ENCODE measurements around the gene PPM1G. TPM values are rescaled to one million over a fixed set of nuclear protein-coding genes. Genes with fewer than 3 reads are reported as not detected.

The PPM1G gene
- total and polyA plus RNA-seq, 9 donors, result 27.2 to 89.4 (median 48.0) TPM

GRCh38 chr2:27335311-27335710 is 74.1 kb downstream of the PPM1G start:
- no peak for TF ChIP-seq EP300 (IDR thresholded peaks at IDR 0.05)
- no peak for TF ChIP-seq POLR2A (IDR thresholded peaks at IDR 0.05)
- no peak for TF ChIP-seq CTCF (IDR thresholded peaks at IDR 0.05)
- Histone ChIP-seq H3K27me3 (no peaks in the 10 kb centered on the region), H3K36me3 (no peaks in the 10 kb centered on the region), H3K4me3 (no peak overlapping the region), H3K27ac (no peak overlapping the region), H3K9me3 (no peaks in the 10 kb centered on the region), H3K4me1 (ENCODE audit: insufficient read depth) (no peaks in the 10 kb centered on the region)
- no peak for DNase-seq
- WGBS, 3 donors, result 90 to 93% (median 92%) methylated on average over 3 of the region's 3 CpGs
- intact Hi-C loops (cut with DNase I), result no loop called here

Other genes with a start within 250 kb of the PPM1G start
- 100 to 1,000 TPM; 123 to 198 (median 135) TPM for gene ATRAID, start 197.6 kb downstream of the PPM1G start, total RNA-seq
- gene ATRAID, start 197.6 kb downstream of the PPM1G start, polyA plus RNA-seq, result 100 to 1,000 TPM; 199 to 318 TPM
- 10 to 100 TPM; 14.2 to 37.9 (median 21.4) TPM for gene SLC5A6, start 197.3 kb downstream of the PPM1G start, total RNA-seq
- 10 to 100 TPM; 11.2 to 13.9 TPM for gene SLC5A6, start 197.3 kb downstream of the PPM1G start, polyA plus RNA-seq
- 10 to 100 TPM; 15.3 to 53.9 (median 36.3) TPM for gene CAD, start 192.2 kb downstream of the PPM1G start, total RNA-seq
- gene CAD, start 192.2 kb downstream of the PPM1G start, polyA plus RNA-seq, result 10 to 100 TPM; 11.9 to 16.2 TPM
- gene SLC30A3, start 146.5 kb downstream of the PPM1G start, total RNA-seq, result 1 to 10 TPM in 1 of 7 donors, under 1 TPM in 3, not detected in 3; 0.23 to 1.1 (median 0.45) TPM
- under 1 TPM; 0.27 to 0.38 TPM for gene SLC30A3, start 146.5 kb downstream of the PPM1G start, polyA plus RNA-seq
- gene DNAJC5G, start 134.2 kb downstream of the PPM1G start, total RNA-seq, result under 1 TPM in 1 of 7 donors, not detected in 6; 0.56 TPM
- under 1 TPM; 0.16 to 0.83 TPM for gene DNAJC5G, start 134.2 kb downstream of the PPM1G start, polyA plus RNA-seq
- gene TRIM54, start 127.2 kb downstream of the PPM1G start, total RNA-seq, result under 1 TPM in 4 of 7 donors, not detected in 3; 0.12 to 0.72 (median 0.49) TPM
- under 1 TPM; 0.20 to 0.21 TPM for gene TRIM54, start 127.2 kb downstream of the PPM1G start, polyA plus RNA-seq
- gene UCN, start 101.1 kb downstream of the PPM1G start, total RNA-seq, result 1 to 10 TPM; 1.4 to 5.6 (median 1.6) TPM
- gene UCN, start 101.1 kb downstream of the PPM1G start, polyA plus RNA-seq, result 1 to 10 TPM in 1 of 2 donors, not detected in 1; 1.5 TPM
- 10 to 100 TPM; 47.0 to 64.3 (median 59.9) TPM for gene MPV17, start 86.5 kb downstream of the PPM1G start, total RNA-seq
- gene MPV17, start 86.5 kb downstream of the PPM1G start, polyA plus RNA-seq, result 100 to 1,000 TPM in 1 of 2 donors, 10 to 100 TPM in 1; 61.8 to 169 TPM
- gene GTF3C2, start 52.8 kb downstream of the PPM1G start, total RNA-seq, result 10 to 100 TPM; 32.8 to 57.7 (median 45.8) TPM
- 10 to 100 TPM; 26.8 to 49.9 TPM for gene GTF3C2, start 52.8 kb downstream of the PPM1G start, polyA plus RNA-seq
- 10 to 100 TPM; 28.0 to 46.8 (median 39.0) TPM for gene EIF2B4, start 39.3 kb downstream of the PPM1G start, total RNA-seq
- 10 to 100 TPM; 37.0 to 39.9 TPM for gene EIF2B4, start 39.3 kb downstream of the PPM1G start, polyA plus RNA-seq
- gene SNX17, start 39.0 kb downstream of the PPM1G start, total RNA-seq, result 100 to 1,000 TPM in 4 of 7 donors, 10 to 100 TPM in 3; 72.3 to 111 (median 100) TPM
- 10 to 100 TPM; 82.5 to 94.3 TPM for gene SNX17, start 39.0 kb downstream of the PPM1G start, polyA plus RNA-seq
- 10 to 100 TPM in 6 of 7 donors, 1 to 10 TPM in 1; 4.8 to 24.1 (median 13.6) TPM for gene ZNF513, start 28.9 kb downstream of the PPM1G start, total RNA-seq
- gene ZNF513, start 28.9 kb downstream of the PPM1G start, polyA plus RNA-seq, result 10 to 100 TPM in 1 of 2 donors, 1 to 10 TPM in 1; 3.4 to 11.0 TPM
- 100 to 1,000 TPM in 1 of 7 donors, 10 to 100 TPM in 6; 50.8 to 108 (median 90.0) TPM for gene NRBP1, start 19.0 kb upstream of the PPM1G start, total RNA-seq
- 100 to 1,000 TPM in 1 of 2 donors, 10 to 100 TPM in 1; 79.0 to 169 TPM for gene NRBP1, start 19.0 kb upstream of the PPM1G start, polyA plus RNA-seq
- gene KRTCAP3, start 32.8 kb upstream of the PPM1G start, total RNA-seq, result 10 to 100 TPM in 1 of 7 donors, 1 to 10 TPM in 6; 2.0 to 34.5 (median 4.4) TPM
- gene KRTCAP3, start 32.8 kb upstream of the PPM1G start, polyA plus RNA-seq, result 1 to 10 TPM in 1 of 2 donors, under 1 TPM in 1; 0.82 to 2.8 TPM
- gene IFT172, start 80.2 kb upstream of the PPM1G start, total RNA-seq, result 10 to 100 TPM; 37.0 to 52.1 (median 43.9) TPM
- gene IFT172, start 80.2 kb upstream of the PPM1G start, polyA plus RNA-seq, result 10 to 100 TPM; 23.9 to 28.9 TPM
- gene FNDC4, start 85.6 kb upstream of the PPM1G start, total RNA-seq, result 100 to 1,000 TPM in 1 of 7 donors, 10 to 100 TPM in 6; 27.3 to 117 (median 53.1) TPM
- gene FNDC4, start 85.6 kb upstream of the PPM1G start, polyA plus RNA-seq, result 10 to 100 TPM; 40.2 to 62.3 TPM
- 10 to 100 TPM in 3 of 7 donors, 1 to 10 TPM in 4; 1.3 to 14.5 (median 5.4) TPM for gene GCKR, start 87.2 kb upstream of the PPM1G start, total RNA-seq
- gene GCKR, start 87.2 kb upstream of the PPM1G start, polyA plus RNA-seq, result 1 to 10 TPM; 4.6 to 4.7 TPM
- 10 to 100 TPM; 40.2 to 69.3 (median 53.4) TPM for gene ZNF512, start 173.5 kb upstream of the PPM1G start, total RNA-seq
- 10 to 100 TPM; 28.8 to 79.7 TPM for gene ZNF512, start 173.5 kb upstream of the PPM1G start, polyA plus RNA-seq
- 1 to 10 TPM; 3.2 to 8.8 (median 6.5) TPM for gene CCDC121, start 219.4 kb upstream of the PPM1G start, total RNA-seq
- gene CCDC121, start 219.4 kb upstream of the PPM1G start, polyA plus RNA-seq, result 1 to 10 TPM; 5.8 to 6.1 TPM
- gene GPN1, start 219.5 kb upstream of the PPM1G start, total RNA-seq, result 10 to 100 TPM; 15.1 to 24.3 (median 21.4) TPM
- 10 to 100 TPM; 20.4 to 48.3 TPM for gene GPN1, start 219.5 kb upstream of the PPM1G start, polyA plus RNA-seq

Data from ovary (tissue), 9 donors.